ENCODE measurements around the gene PSMD5.
A peak's percentile ranks its signal among the peaks of the same experiment; 100 is the strongest.

The PSMD5 gene

DNA sequence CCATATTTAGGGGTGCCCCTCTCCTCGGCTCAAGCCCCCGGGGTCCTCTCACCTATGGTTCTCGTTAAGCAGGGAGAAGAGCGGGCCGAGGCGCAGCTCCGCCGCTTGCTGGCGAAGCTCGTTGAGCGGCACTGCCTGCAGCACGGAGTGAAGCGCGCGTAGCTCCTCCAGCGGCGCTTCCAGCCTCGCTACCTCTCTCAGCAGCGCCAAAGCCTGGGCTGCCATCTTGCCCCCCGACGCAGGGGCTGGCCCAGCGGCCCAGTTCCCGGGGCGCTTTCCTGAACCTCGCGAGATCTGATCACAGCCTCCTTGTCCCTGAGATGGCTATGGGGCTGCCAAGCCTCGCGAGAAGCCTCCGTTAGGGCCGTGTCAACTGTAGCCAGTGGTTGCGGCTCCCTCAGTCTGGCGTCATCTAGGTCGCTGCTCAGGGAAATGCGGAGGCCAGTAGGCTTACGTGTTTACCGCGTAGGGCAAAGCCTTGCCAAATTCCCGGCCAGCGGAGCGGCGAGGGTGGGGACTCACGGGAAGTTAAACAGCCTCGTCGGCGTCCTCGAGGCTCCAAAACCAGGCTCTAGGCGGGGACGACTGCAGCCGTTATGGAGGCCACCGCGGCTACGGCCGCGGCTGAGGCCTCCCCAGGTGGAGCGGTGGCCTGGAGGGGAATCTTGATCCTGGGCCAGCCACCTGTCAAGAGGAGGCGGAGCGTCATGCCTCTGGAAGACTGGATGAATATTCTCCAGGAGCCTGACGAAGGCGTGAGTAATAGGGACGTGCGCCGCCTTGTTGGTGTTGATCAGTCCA lies at the start of gene PSMD5:
TSS of gene PSMD5 (minus strand) at position 238 of the 801 bp plus-strand sequence. CDS start at position 225, 13 bp downstream.
- peak within 1 kb of the TSS; percentile 76 for H3K9ac ChIP-seq (ENCODE audit: low read depth, low read length)
- ATAC-seq (ENCODE audit: insufficient read depth, low read depth) (peak; percentile 99), DNase-seq (peak; percentile 98)
- peaks cover 86% of the 10 kb centered on the region for H3K79me2 ChIP-seq (ENCODE audit: insufficient read depth, low read length)
- peaks cover 42% of the 10 kb centered on the region for H3K36me3 ChIP-seq (ENCODE audit: insufficient read depth, low read length)
- no peaks in the 10 kb centered on the region for H3K9me3 ChIP-seq (ENCODE audit: insufficient read depth, low read length, severe bottlenecking)
- peak within 1 kb of the TSS; percentile 93 for H2AFZ ChIP-seq (ENCODE audit: low read depth, low read length)
- peak within 1 kb of the TSS; percentile 93 for H3K4me2 ChIP-seq (ENCODE audit: insufficient read depth, low read length)
- H3K27ac ChIP-seq (ENCODE audit: low read length): peak within 1 kb of the TSS; percentile 96
- H3K4me3 ChIP-seq (ENCODE audit: low read depth in 1 of 2, low read length in 2 of 2): peak within 1 kb of the TSS; percentile 53 to 63
- TF ChIP-seq, protein P1, sequence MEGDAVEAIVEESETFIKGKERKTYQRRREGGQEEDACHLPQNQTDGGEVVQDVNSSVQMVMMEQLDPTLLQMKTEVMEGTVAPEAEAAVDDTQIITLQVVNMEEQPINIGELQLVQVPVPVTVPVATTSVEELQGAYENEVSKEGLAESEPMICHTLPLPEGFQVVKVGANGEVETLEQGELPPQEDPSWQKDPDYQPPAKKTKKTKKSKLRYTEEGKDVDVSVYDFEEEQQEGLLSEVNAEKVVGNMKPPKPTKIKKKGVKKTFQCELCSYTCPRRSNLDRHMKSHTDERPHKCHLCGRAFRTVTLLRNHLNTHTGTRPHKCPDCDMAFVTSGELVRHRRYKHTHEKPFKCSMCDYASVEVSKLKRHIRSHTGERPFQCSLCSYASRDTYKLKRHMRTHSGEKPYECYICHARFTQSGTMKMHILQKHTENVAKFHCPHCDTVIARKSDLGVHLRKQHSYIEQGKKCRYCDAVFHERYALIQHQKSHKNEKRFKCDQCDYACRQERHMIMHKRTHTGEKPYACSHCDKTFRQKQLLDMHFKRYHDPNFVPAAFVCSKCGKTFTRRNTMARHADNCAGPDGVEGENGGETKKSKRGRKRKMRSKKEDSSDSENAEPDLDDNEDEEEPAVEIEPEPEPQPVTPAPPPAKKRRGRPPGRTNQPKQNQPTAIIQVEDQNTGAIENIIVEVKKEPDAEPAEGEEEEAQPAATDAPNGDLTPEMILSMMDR (IDR thresholded peaks at IDR 0.05; ENCODE audit: borderline replicate concordance, extremely low read depth, low read length, poor library complexity, severe bottlenecking): no peak
- no peak for TF ChIP-seq EZH2 (IDR thresholded peaks at IDR 0.05; ENCODE audit: borderline replicate concordance, low read depth, low read length, severe bottlenecking)
- H4K20me1 ChIP-seq (ENCODE audit: insufficient read depth, low read length): peaks cover 4% of the 10 kb centered on the region; the same call in 1 of the 2 replicates
- no peaks in the 10 kb centered on the region for H3K27me3 ChIP-seq (ENCODE audit: insufficient read depth, low read length, poor library complexity)
- peaks cover 40% of the 10 kb centered on the region for H3K4me1 ChIP-seq (ENCODE audit: insufficient read depth, low read length)

DNA sequence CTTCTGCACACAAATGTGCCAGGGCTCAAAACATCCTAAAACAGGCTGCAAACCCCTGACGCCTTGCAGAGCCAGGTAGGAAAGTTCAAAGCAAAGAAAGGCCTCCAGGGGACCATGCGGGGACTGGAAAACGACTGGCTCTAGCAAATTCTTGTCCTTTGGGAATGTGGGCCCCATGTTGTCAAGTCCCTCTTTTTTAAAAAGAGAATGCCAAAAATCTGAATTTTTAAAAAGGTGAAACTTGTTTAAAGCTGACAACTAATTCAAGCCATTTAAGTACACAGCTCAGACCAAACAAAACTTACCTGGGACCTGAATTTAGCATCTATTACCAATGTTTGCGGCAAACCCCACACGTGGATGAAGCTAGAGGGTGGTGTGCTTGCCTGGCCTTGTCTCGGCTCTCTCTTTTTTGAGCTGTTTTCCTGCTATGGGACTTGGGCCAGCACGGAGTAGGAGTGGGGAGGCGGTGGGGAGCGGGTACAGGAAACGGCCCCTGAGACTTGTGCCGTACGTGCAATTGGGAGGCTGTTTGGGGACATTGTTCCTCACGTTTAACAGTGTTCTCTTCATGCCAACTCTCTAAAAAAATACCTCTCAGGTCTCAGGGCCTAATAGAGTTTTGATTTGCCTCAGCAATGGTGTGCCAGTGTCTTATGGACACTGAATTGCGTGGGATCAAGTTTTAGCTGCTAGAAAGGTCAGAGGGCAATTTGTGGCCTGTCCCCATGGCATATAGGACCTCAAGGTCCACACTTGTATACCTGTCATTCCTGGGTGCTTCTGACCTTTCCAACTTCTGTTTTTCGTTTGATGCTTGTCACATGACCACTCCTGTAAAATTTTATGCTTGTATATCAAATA lies 49.4 kb upstream of the PSMD5 start:
- H3K36me3 ChIP-seq (ENCODE audit: insufficient read depth, low read length): no peaks in the 10 kb centered on the region
- H2AFZ ChIP-seq (ENCODE audit: low read depth, low read length): no peak overlapping the region
- H3K9me3 ChIP-seq (ENCODE audit: insufficient read depth, low read length, severe bottlenecking): no peaks in the 10 kb centered on the region
- no peak for TF ChIP-seq EZH2 (IDR thresholded peaks at IDR 0.05; ENCODE audit: borderline replicate concordance, low read depth, low read length, severe bottlenecking)
- TF ChIP-seq, protein P1 (IDR thresholded peaks at IDR 0.05; ENCODE audit: borderline replicate concordance, extremely low read depth, low read length, poor library complexity, severe bottlenecking): no peak
- H3K4me2 ChIP-seq (ENCODE audit: insufficient read depth, low read length): no peak overlapping the region
- no peaks in the 10 kb centered on the region for H3K27me3 ChIP-seq (ENCODE audit: insufficient read depth, low read length, poor library complexity)
- no peaks in the 10 kb centered on the region for H3K79me2 ChIP-seq (ENCODE audit: insufficient read depth, low read length)
- no peaks in the 10 kb centered on the region for H4K20me1 ChIP-seq (ENCODE audit: insufficient read depth, low read length)
- ATAC-seq (ENCODE audit: insufficient read depth, low read depth): 0 out of 3 replicates have a peak, but pooled peaks have one; percentile 4
- H3K27ac ChIP-seq (ENCODE audit: low read length): peak overlapping the region; percentile 77
- peaks cover 46% of the 10 kb centered on the region for H3K4me1 ChIP-seq (ENCODE audit: insufficient read depth, low read length)
- no peak overlapping the region for H3K4me3 ChIP-seq (ENCODE audit: low read depth in 1 of 2, low read length in 2 of 2)
- peak; percentile 40 for DNase-seq
- H3K9ac ChIP-seq (ENCODE audit: low read depth, low read length): peak overlapping the region; percentile 22; the same call in 1 of the 2 replicates

DNA sequence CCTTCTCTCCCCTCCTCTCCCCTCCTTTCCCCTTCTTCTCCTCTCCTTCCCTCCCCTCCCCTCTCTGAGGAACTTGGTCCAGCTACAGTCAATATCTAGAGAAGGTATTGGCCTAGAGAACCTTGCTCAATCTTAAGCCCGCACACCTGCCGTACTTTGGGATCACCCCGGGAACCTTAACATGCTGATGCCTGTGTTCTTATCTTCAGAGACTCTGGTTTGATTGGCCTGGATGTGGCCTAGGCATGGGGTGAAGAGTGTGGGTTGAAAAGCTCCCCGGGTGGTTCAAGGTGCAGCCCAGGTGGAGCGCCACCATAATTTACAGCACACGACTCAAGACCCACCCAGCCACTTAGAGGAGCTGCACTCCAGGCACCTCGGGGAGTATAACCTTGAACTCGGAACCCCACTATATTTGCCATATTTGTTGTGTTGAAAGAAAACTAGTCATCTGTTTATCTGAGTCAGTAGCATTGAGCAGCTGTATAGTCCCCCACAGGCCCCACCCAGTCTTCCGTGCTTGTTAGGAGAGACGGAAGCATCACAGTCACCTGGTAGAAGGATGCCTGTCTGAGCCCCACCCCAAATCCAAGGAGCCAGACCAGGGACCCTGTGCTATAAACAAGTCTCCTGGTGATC lies 48.6 kb upstream of the PSMD5 start:
- H3K27ac ChIP-seq (ENCODE audit: low read length): peak overlapping the region; percentile 77; the same call in 1 of the 2 replicates
- no peaks in the 10 kb centered on the region for H3K9me3 ChIP-seq (ENCODE audit: insufficient read depth, low read length, severe bottlenecking)
- H3K79me2 ChIP-seq (ENCODE audit: insufficient read depth, low read length): no peaks in the 10 kb centered on the region
- H4K20me1 ChIP-seq (ENCODE audit: insufficient read depth, low read length): no peaks in the 10 kb centered on the region
- H3K4me3 ChIP-seq (ENCODE audit: low read depth in 1 of 2, low read length in 2 of 2): no peak overlapping the region
- H3K9ac ChIP-seq (ENCODE audit: low read depth, low read length): no peak overlapping the region
- no peak overlapping the region for H2AFZ ChIP-seq (ENCODE audit: low read depth, low read length)
- no peak for TF ChIP-seq EZH2 (IDR thresholded peaks at IDR 0.05; ENCODE audit: borderline replicate concordance, low read depth, low read length, severe bottlenecking)
- TF ChIP-seq, protein P1 (IDR thresholded peaks at IDR 0.05; ENCODE audit: borderline replicate concordance, extremely low read depth, low read length, poor library complexity, severe bottlenecking): no peak
- no peaks in the 10 kb centered on the region for H3K36me3 ChIP-seq (ENCODE audit: insufficient read depth, low read length)
- peaks cover 39% of the 10 kb centered on the region for H3K4me1 ChIP-seq (ENCODE audit: insufficient read depth, low read length)
- H3K4me2 ChIP-seq (ENCODE audit: insufficient read depth, low read length): no peak overlapping the region
- ATAC-seq (ENCODE audit: insufficient read depth, low read depth) (no peak), DNase-seq (no peak)
- H3K27me3 ChIP-seq (ENCODE audit: insufficient read depth, low read length, poor library complexity): no peaks in the 10 kb centered on the region
